ENCODE measurements around the gene COLQ. TPM values are rescaled to one million over a fixed set of nuclear protein-coding genes. Genes with fewer than 3 reads are reported as not detected.

The COLQ gene
- total RNA-seq, 4 donors from 2014 or later = 1.9 to 10.2 (median 3.6) TPM

- Histone ChIP-seq H3K27ac (no peak overlapping the region), H3K27me3 (no peaks in the 10 kb centered on the region), H3K4me3 (no peak overlapping the region), H3K9me3 (no peaks in the 10 kb centered on the region), H3K36me3 (peaks cover 0 to 14% (median 0%) of the 10 kb centered on the region in 3 donors), H3K4me1 (peaks cover 0 to 6% (median 0%) of the 10 kb centered on the region in 4 donors)
- TF ChIP-seq POLR2A (IDR thresholded peaks at IDR 0.05) (no peak), EP300 (IDR thresholded peaks at IDR 0.05) (no peak), CTCF (IDR thresholded peaks at IDR 0.05) (no peak)
- DNase-seq (ENCODE audit: low spot score in 2 of 2) = no peak
- WGBS, 2 donors = 93 to 95% methylated on average over 5 of the region's 5 CpGs
Observed at GRCh38 chr3:15493436-15493835, 28.1 kb downstream of the COLQ start.

- 81 to 86% methylated on average over 4 of the region's 4 CpGs for WGBS, 2 donors
- Histone ChIP-seq H3K27me3 (no peaks in the 10 kb centered on the region), H3K27ac (no peak overlapping the region), H3K4me3 (no peak overlapping the region), H3K4me1 (peaks cover 0 to 5% (median 0%) of the 10 kb centered on the region in 4 donors), H3K36me3 (peaks cover 0 to 19% (median 0%) of the 10 kb centered on the region in 3 donors), H3K9me3 (no peaks in the 10 kb centered on the region)
- DNase-seq (ENCODE audit: low spot score in 2 of 2) = no peak
- TF ChIP-seq POLR2A (IDR thresholded peaks at IDR 0.05) = no peak
- no peak for TF ChIP-seq EP300 (IDR thresholded peaks at IDR 0.05)
Observed at GRCh38 chr3:15492847-15493360, 28.6 kb downstream of the COLQ start.

DNA sequence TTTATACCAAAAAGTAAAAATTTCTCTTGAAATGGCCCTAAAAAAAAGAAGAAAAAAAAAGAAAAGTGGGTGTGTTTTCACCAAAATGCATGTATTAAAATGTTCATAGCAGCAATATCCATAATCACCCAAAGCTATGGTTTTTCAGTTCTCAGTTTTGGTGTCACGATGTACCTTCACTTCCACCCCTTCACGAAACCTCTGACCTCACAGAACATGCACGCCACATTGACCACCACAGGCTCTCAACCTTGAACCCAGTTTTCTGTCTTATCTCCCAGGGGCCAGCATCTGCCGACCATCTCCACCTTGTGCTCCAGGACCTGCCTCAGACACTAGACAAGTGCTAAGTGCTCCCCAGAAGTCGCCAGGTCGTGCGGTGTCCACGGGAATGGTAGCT lies 30.4 kb downstream of the COLQ start:
- Histone ChIP-seq H3K4me1 (peaks cover 0 to 5% (median 0%) of the 10 kb centered on the region in 4 donors), H3K27ac (no peak overlapping the region), H3K9me3 (no peaks in the 10 kb centered on the region), H3K27me3 (no peaks in the 10 kb centered on the region), H3K4me3 (no peak overlapping the region), H3K36me3 (peaks cover 0 to 37% (median 0%) of the 10 kb centered on the region in 3 donors)
- TF ChIP-seq POLR2A (IDR thresholded peaks at IDR 0.05) (no peak), CTCF (IDR thresholded peaks at IDR 0.05) (no peak), EP300 (IDR thresholded peaks at IDR 0.05) (no peak)
- WGBS, 2 donors = 94 to 96% methylated on average over 8 of the region's 8 CpGs
- DNase-seq (ENCODE audit: low spot score in 2 of 2) = no peak

GRCh38 chr3:15490158-15490557 lies 31.3 kb downstream of the COLQ start:
- TF ChIP-seq CTCF (IDR thresholded peaks at IDR 0.05) = no peak
- TF ChIP-seq EP300 (IDR thresholded peaks at IDR 0.05) = no peak
- TF ChIP-seq POLR2A (IDR thresholded peaks at IDR 0.05) = no peak
- 93 to 95% methylated on average over 2 of the region's 2 CpGs for WGBS, 2 donors
- H3K27me3 ChIP-seq = no peaks in the 10 kb centered on the region

DNA sequence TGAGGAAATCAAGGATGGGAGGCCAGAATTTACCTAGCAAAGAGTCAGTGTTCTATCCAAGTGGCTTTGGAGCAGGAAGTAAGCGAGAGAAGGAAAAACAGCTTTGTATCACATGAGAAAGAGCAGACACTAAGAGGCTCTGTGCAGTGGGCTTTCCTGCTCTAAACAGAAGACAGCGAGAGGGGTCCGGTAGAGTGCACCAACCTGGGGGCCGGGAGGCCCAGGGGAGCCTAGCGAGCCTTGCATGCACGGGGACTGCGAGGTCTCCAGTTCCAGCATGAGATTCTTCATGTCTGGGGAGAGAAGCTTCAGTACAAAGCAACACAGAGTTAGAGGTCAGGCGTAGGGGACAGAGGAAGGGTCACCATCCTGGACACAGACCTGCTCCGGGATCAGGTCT lies 33.5 kb downstream of the COLQ start:
- Histone ChIP-seq H3K9me3 (no peaks in the 10 kb centered on the region), H3K27me3 (no peaks in the 10 kb centered on the region), H3K36me3 (peaks cover 0 to 46% (median 0%) of the 10 kb centered on the region in 3 donors), H3K27ac (no peak overlapping the region), H3K4me1 (no peaks in the 10 kb centered on the region), H3K4me3 (no peak overlapping the region)
- WGBS, 2 donors = 92% methylated on average over 9 of the region's 9 CpGs
- TF ChIP-seq CTCF (IDR thresholded peaks at IDR 0.05) (no peak), EP300 (IDR thresholded peaks at IDR 0.05) (no peak), POLR2A (IDR thresholded peaks at IDR 0.05) (no peak)
- DNase-seq (ENCODE audit: low spot score in 2 of 2) = no peak

More at GRCh38 chr3:15490158-15490557, 31.3 kb downstream of the COLQ start:
- Histone ChIP-seq H3K4me1 (no peaks in the 10 kb centered on the region), H3K9me3 (no peaks in the 10 kb centered on the region), H3K27ac (no peak overlapping the region), H3K4me3 (no peak overlapping the region), H3K36me3 (peaks cover 0 to 46% (median 0%) of the 10 kb centered on the region in 3 donors)
- no peak for DNase-seq (ENCODE audit: low spot score in 2 of 2)

Data from tibial nerve (tissue), 4 donors.